ENCODE measurements around the gene HES6. TPM values are rescaled to one million over a fixed set of nuclear protein-coding genes. Genes with fewer than 3 reads are reported as not detected.

HES6 gene
- total RNA-seq, 1 donor from 2014 or later: 7.3 TPM

- no peak for TF ChIP-seq CTCF (IDR thresholded peaks at IDR 0.05)
- Histone ChIP-seq H3K27me3 (no peaks in the 10 kb centered on the region), H3K9me3 (no peaks in the 10 kb centered on the region), H3K27ac (no peak overlapping the region), H3K4me1 (peaks cover 36% of the 10 kb centered on the region), H3K36me3 (no peaks in the 10 kb centered on the region), H3K4me3 (no peak overlapping the region)
- ATAC-seq (no peak), DNase-seq (no peak)
- intact Hi-C loops (cut with DNase I): no loop called here
Measured at GRCh38 chr2:238282861-238283738, 43.3 kb upstream of the HES6 start.

DNA sequence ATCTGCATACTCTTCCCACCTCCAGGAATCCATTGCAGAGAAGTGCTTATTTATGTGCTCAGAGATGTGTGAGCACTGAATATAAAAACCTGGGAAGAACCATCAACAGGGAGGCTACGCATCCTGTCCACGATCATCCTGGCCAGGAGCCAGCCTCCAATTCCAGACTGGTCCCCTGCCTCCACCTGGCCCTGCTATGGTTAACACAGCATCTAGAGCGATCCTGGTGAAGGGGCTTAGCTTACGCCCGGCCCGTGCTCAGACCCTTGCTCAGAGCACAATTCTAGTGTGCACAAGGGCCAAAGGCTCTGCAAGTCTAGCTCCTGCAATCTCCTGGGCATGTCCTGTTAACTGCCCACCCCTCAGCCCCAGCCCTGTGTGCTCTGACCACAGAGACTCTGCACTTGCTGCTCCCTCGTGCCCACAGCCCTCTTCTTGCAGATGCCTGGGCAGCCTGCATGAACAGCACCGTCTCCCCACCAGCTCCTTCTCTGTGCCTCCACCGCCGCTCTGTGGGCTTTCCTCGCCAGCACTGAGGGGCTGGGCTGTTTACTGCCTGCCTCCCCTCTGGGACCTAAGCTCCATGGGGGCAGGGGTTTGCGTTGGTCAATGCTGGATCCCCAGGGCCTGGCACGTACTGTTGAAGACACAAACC is 42.1 kb upstream of the HES6 start:
- DNase-seq (no peak), ATAC-seq (no peak)
- intact Hi-C loops (cut with DNase I): no loop called here
- Histone ChIP-seq H3K9me3 (no peaks in the 10 kb centered on the region), H3K36me3 (peaks cover 6% of the 10 kb centered on the region), H3K4me3 (no peak overlapping the region), H3K4me1 (peaks cover 25% of the 10 kb centered on the region), H3K27me3 (no peaks in the 10 kb centered on the region), H3K27ac (no peak overlapping the region)
- TF ChIP-seq CTCF (IDR thresholded peaks at IDR 0.05): no peak

GRCh38 chr2:238280083-238280825 is 40.4 kb upstream of the HES6 start:
- peaks cover 8% of the 10 kb centered on the region for H3K4me1 ChIP-seq
- no peaks in the 10 kb centered on the region for H3K9me3 ChIP-seq
- TF ChIP-seq CTCF (IDR thresholded peaks at IDR 0.05): no peak
- H3K4me3 ChIP-seq: no peak overlapping the region
- H3K27me3 ChIP-seq: no peaks in the 10 kb centered on the region
- peaks cover 23% of the 10 kb centered on the region for H3K36me3 ChIP-seq
- intact Hi-C loops (cut with DNase I): no loop called here
- H3K27ac ChIP-seq: no peak overlapping the region
- DNase-seq: no peak
- ATAC-seq: no peak

DNA sequence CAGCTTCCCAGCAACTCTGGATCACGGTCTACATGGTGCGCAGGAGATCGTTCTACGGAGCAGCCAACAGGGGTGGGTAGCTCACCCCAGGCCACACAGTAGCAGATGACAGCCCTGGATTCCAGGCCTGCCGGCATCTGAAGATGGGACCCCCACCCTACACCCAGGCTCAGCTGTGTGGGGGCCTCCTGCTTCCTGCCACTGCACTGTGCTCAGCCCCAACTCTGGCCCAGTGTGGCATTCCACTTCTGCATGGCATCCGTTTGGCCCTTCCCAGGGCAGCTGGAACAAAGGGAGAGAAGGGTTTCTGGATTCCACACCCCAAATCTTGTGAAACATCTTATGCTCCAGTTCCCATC is 39.5 kb upstream of the HES6 start:
- H3K27me3 ChIP-seq: no peaks in the 10 kb centered on the region
- no peak for DNase-seq
- H3K4me1 ChIP-seq: no peaks in the 10 kb centered on the region
- H3K4me3 ChIP-seq: no peak overlapping the region
- intact Hi-C loops (cut with DNase I): no loop called here
- H3K27ac ChIP-seq: no peak overlapping the region
- no peak for TF ChIP-seq CTCF (IDR thresholded peaks at IDR 0.05)
- H3K36me3 ChIP-seq: peaks cover 33% of the 10 kb centered on the region
- H3K9me3 ChIP-seq: no peaks in the 10 kb centered on the region
- no peak for ATAC-seq

DNA sequence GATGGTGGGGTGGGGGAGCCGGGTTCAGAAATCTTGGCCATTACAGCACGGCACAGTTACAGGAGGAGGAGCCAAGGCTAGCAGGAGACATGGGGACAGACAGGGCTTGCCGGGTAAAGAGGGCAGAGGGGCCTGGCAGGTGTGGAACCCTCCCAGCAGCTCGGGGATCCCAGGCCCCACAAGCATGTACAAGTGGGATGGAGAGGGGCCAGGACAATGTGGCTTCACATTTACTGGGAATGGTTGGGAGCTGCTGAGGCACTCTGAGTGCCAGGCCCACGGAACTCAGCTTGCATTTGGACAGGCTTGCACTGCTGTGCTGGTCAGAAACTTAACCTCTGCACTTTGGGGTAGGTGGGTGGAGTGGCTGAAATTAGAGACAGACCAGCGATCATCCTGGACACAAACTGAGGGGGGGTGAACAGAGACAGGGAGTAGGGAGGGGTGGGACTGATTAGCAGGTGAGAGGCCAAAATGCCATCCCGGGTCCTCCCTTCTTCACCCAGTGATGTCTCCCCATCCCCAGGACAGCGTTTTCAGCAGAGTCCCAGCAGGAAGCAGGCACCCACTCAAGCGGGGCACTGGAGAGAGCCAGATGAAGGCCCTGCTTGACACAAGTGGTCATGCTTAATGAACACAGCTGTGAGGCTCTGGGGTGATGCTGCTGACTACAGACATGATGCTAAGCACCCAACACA is 38.9 kb upstream of the HES6 start:
- intact Hi-C loops (cut with DNase I): no loop called here
- no peaks in the 10 kb centered on the region for H3K27me3 ChIP-seq
- ATAC-seq: no peak
- peaks cover 37% of the 10 kb centered on the region for H3K36me3 ChIP-seq
- no peak for DNase-seq
- TF ChIP-seq CTCF (IDR thresholded peaks at IDR 0.05): no peak
- H3K9me3 ChIP-seq: no peaks in the 10 kb centered on the region
- no peak overlapping the region for H3K27ac ChIP-seq
- no peaks in the 10 kb centered on the region for H3K4me1 ChIP-seq
- no peak overlapping the region for H3K4me3 ChIP-seq

Data from upper lobe of right lung (tissue), 1 donor.